Measurements from ENCODE around the gene KRT79.
A peak's percentile ranks its signal among the peaks of the same experiment; 100 is the strongest.

KRT79 gene

DNA sequence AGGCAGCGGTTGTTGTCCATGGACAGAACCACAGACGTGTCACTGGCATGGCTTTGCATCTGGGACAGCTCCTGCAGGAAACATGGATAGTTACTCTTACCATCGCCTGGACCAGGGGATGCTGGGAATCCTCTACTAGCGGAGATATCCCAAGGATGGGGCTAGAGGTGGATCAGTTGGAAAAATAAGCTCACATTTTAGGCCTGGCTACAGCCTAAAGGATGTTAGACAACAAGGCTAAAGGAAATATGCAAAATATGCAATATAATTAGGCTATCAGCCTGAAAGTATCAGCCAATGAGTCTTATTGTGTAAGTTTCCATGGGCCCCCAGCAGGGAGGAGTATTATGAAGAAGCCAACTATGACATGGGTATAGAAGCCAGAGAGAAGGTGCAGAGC, 61.9 kb downstream of the KRT79 start:
- peak; percentile 1 for DNase-seq (ENCODE audit: low read depth)
- TF ChIP-seq, protein P1, sequence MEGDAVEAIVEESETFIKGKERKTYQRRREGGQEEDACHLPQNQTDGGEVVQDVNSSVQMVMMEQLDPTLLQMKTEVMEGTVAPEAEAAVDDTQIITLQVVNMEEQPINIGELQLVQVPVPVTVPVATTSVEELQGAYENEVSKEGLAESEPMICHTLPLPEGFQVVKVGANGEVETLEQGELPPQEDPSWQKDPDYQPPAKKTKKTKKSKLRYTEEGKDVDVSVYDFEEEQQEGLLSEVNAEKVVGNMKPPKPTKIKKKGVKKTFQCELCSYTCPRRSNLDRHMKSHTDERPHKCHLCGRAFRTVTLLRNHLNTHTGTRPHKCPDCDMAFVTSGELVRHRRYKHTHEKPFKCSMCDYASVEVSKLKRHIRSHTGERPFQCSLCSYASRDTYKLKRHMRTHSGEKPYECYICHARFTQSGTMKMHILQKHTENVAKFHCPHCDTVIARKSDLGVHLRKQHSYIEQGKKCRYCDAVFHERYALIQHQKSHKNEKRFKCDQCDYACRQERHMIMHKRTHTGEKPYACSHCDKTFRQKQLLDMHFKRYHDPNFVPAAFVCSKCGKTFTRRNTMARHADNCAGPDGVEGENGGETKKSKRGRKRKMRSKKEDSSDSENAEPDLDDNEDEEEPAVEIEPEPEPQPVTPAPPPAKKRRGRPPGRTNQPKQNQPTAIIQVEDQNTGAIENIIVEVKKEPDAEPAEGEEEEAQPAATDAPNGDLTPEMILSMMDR (conservative IDR thresholded peaks at IDR 0.05; ENCODE audit: low read depth, low read length): no peak
- H3K4me3 ChIP-seq (ENCODE audit: low read depth, low read length): no peak overlapping the region

DNA sequence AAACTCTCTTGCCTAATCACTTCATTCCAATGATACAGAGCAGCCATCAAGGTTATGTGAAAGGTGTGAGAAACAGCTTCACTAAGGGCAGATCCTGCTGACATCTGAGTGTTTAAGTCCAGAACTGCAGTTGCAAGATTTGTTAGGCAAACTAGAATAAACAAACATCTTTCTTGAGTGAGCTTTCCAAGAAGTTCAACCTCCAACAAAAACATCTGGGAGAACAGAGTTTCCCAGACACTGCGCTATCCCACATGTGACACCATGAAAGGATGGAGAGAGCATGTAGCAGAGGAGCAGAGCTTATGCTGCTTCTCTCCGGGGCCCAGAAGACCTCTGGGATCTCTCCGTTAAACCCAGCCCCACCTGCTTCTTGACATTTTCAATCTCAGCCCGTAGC, 62.6 kb downstream of the KRT79 start:
- TF ChIP-seq, protein P1 (conservative IDR thresholded peaks at IDR 0.05; ENCODE audit: low read depth, low read length): no peak
- no peak overlapping the region for H3K4me3 ChIP-seq (ENCODE audit: low read depth, low read length)
- DNase-seq (ENCODE audit: low read depth): no peak
